ENCODE results near the gene DENND4C.

DENND4C gene

DNA sequence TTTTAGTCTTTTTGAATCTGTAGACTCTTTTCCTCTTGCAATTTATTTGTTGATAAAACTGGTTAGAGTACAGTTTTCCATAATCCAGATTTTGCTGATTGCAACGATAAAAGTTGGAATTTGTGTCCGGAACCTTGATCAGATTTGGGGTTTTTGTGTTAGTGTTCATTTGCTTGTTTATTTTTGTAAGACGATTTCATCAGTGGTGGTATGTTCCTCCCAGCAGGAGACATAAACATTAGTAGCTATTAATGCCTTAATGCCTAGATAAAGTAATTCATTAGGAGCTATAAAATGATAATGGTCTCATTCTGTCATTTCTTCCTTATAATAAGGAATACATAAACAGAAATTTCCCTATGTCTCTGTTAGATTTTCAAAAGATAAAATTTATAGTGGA lies 128.2 kb downstream of the DENND4C start:
- in situ Hi-C loops (cut with HindIII; ENCODE audit: low sequenced_read_pairs) = no loop called here
- TF ChIP-seq, protein P1, sequence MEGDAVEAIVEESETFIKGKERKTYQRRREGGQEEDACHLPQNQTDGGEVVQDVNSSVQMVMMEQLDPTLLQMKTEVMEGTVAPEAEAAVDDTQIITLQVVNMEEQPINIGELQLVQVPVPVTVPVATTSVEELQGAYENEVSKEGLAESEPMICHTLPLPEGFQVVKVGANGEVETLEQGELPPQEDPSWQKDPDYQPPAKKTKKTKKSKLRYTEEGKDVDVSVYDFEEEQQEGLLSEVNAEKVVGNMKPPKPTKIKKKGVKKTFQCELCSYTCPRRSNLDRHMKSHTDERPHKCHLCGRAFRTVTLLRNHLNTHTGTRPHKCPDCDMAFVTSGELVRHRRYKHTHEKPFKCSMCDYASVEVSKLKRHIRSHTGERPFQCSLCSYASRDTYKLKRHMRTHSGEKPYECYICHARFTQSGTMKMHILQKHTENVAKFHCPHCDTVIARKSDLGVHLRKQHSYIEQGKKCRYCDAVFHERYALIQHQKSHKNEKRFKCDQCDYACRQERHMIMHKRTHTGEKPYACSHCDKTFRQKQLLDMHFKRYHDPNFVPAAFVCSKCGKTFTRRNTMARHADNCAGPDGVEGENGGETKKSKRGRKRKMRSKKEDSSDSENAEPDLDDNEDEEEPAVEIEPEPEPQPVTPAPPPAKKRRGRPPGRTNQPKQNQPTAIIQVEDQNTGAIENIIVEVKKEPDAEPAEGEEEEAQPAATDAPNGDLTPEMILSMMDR (IDR thresholded peaks at IDR 0.05; ENCODE audit: low read depth, low read length) = no peak
- no peak for DNase-seq (ENCODE audit: low read depth, low spot score)
- no peak overlapping the region for H3K4me3 ChIP-seq (ENCODE audit: low read depth, low read length)

DNA sequence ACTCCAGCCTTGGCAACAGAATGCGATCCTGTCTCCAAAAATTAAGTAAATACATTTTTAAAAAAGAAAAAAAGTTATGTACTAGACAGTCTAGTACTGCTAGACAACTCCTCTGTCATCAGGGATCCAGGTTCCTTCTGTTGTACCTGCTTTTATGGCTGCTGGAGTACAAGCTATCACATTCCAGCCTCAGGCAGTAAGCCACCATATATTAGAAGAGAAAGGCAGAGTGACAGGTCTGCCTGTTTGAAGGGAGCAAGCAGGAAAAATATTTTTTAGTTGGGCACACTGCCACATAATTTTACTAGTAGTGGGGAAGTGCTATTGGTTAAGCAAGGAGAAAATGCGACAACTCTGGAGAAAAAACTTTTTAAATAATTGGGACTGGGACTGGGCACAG lies 138.6 kb downstream of the DENND4C start:
- no peak overlapping the region for H3K4me3 ChIP-seq (ENCODE audit: low read depth, low read length)
- no peak for DNase-seq (ENCODE audit: low read depth, low spot score)
- TF ChIP-seq, protein P1 (IDR thresholded peaks at IDR 0.05; ENCODE audit: low read depth, low read length) = no peak
- in situ Hi-C loops (cut with HindIII; ENCODE audit: low sequenced_read_pairs) = no loop called here

DNA sequence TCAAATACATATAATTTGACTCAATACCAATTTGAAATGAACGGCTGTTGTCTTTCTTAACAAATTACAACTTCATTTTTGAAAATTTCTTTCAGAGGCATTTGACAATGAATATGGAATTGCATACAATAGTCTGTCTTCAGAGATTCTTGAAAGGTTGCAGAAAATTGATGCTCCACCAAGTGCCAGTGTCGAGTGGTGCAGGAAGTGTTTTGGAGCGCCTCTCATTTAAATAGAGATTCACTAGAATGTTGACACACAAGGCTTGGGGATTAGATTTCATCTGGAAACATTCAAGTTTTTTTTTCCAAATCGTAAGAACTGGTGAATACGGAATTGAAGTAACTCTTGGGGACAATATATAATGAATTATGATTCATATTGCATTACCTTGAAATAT lies 141.4 kb downstream of the DENND4C start:
- no peak overlapping the region for H3K4me3 ChIP-seq (ENCODE audit: low read depth, low read length)
- TF ChIP-seq, protein P1 (IDR thresholded peaks at IDR 0.05; ENCODE audit: low read depth, low read length) = no peak
- no peak for DNase-seq (ENCODE audit: low read depth, low spot score)
- in situ Hi-C loops (cut with HindIII; ENCODE audit: low sequenced_read_pairs) = no loop called here

DNA sequence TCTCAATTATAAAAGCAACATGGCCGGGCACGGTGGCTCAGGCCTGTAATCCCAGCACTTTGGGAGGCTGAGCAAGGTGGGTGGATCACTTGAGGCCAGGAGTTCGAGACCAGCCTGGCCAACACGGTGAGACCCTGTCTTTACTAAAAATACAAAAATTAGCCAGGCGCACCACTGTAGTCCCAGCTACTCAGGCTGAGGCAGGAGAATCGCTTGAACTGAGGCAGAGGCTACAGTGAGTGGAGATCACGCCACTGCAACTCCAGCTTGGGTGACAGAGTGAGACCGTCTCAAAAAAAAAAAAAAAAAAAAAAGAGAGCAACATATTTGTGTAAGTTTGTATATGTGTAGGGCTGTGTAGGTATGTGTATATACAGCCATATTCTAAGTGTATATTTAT lies 142.1 kb downstream of the DENND4C start:
- no peak for DNase-seq (ENCODE audit: low read depth, low spot score)
- in situ Hi-C loops (cut with HindIII; ENCODE audit: low sequenced_read_pairs) = no loop called here
- H3K4me3 ChIP-seq (ENCODE audit: low read depth, low read length) = no peak overlapping the region
- TF ChIP-seq, protein P1 (IDR thresholded peaks at IDR 0.05; ENCODE audit: low read depth, low read length) = no peak

DNA sequence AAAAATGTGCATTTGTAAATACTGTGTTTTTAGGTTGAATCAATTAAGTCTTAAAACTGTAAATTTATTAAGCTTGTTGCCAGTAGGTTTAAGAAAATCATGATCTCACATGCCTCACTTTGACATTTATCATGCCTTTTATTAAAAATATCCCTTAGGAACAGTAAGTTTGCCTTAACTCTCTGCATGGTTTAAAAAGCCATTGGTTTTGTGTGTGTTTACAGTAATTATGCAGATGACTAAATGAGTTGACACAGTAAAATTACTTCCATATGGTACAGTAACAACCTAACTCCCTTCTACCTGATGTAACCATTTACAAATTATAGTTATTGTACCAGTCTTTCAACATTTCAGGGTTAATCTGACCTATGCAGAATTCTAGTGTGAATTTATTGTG lies 143.0 kb downstream of the DENND4C start:
- no peak for DNase-seq (ENCODE audit: low read depth, low spot score)
- no peak overlapping the region for H3K4me3 ChIP-seq (ENCODE audit: low read depth, low read length)
- TF ChIP-seq, protein P1 (IDR thresholded peaks at IDR 0.05; ENCODE audit: low read depth, low read length) = no peak
- in situ Hi-C loops (cut with HindIII; ENCODE audit: low sequenced_read_pairs) = no loop called here

DNA sequence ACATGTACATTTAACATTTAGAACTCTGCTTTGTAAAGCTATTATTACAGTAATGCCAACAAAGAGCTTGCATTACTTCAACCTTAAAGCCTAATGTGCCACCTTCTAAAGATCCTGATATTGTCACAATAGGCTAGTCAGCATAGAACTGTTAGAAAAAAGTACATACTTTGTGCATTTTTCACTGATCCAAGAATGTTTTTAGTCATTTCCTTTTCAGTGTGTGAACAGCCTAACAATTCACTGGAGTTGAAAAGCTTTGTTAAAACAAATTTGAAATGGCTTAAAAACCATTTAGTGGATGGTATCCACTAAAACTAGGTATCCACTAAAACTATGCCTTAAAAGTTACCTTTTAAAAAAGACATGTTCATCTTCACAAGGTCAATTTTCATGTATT lies 145.0 kb downstream of the DENND4C start:
- TF ChIP-seq, protein P1 (IDR thresholded peaks at IDR 0.05; ENCODE audit: low read depth, low read length) = no peak
- in situ Hi-C loops (cut with HindIII; ENCODE audit: low sequenced_read_pairs) = no loop called here

DNA sequence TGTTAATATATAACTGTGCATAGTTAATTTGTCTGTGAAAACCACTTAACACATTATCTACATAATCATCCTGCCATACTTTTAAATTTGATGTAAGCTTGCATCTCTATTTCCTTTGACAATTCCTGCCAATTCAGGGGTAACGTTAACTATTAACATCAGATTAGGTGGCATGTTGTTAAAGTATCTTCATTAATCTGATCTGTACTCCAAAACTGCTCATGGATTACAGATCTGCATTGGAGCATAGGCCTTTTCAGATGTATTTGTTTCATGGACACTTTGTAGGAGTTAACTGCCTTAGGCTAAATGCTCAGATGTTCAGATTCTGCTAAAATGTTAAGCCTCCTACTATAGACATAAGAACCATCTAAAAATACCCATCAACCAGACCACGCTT lies 146.4 kb downstream of the DENND4C start:
- peak overlapping the region; percentile 10 for H3K4me3 ChIP-seq (ENCODE audit: low read depth, low read length)
- in situ Hi-C loops (cut with HindIII; ENCODE audit: low sequenced_read_pairs) = no loop called here

More for the DNA sequence above, 145.0 kb downstream of the DENND4C start:
- no peak for DNase-seq (ENCODE audit: low read depth, low spot score)
- no peak overlapping the region for H3K4me3 ChIP-seq (ENCODE audit: low read depth, low read length)

More for the DNA sequence above, 146.4 kb downstream of the DENND4C start:
- TF ChIP-seq, protein P1 (IDR thresholded peaks at IDR 0.05; ENCODE audit: low read depth, low read length) = no peak
- DNase-seq (ENCODE audit: low read depth, low spot score) = no peak
